Neural cell (in vitro differentiated cells): ENCODE measurements around the gene RLF. TPM values are rescaled to one million over a fixed set of nuclear protein-coding genes. Genes with fewer than 3 reads are reported as not detected.
"Not testable (repeated sequence)": the region's sequence is repeated elsewhere in the genome, so short reads cannot be mapped to it uniquely, and the experiment has no call there.

Experiments
- H2AFZ ChIP-seq: fragments of 200-600, 300-800 bp; sonication (generic), shearing (Covaris generic); 2 replicates; pipeline ENCODE4 v1.6.0; 2014; ENCODE audit warnings: low read depth, mild to moderate bottlenecking, antibody characterized with exemption, low read length, moderate library complexity
- H3F3A ChIP-seq: fragments of 200-600 bp; shearing (Covaris generic); 2 replicates; pipeline ENCODE4 v1.6.1; 2016; ENCODE audit warnings: mild to moderate bottlenecking, moderate library complexity, mixed read lengths, antibody characterized with exemption, low read length; ENCODE audit not compliant: insufficient read depth, poor library complexity, severe bottlenecking
- H3K27ac ChIP-seq: fragments of 200-600, 300-800 bp; sonication (generic), shearing (Covaris generic); 2 replicates; pipeline ENCODE4 v1.5.1; 2014; ENCODE audit warnings: mild to moderate bottlenecking, low read length, moderate library complexity
- H3K27me3 ChIP-seq: fragments of 300-800, 200-600 bp; sonication (generic), shearing (Covaris generic); 2 replicates; pipeline ENCODE4 v1.6.0; 2014; ENCODE audit warnings: mild to moderate bottlenecking, low read depth, low read length, moderate library complexity; ENCODE audit not compliant: insufficient read depth
- H3K36me3 ChIP-seq: fragments of 300-800, 200-600 bp; sonication (generic), shearing (Covaris generic); 2 replicates; pipeline ENCODE4 v1.5.1; 2014; ENCODE audit warnings: mild to moderate bottlenecking, antibody characterized with exemption, low read length, moderate library complexity; ENCODE audit not compliant: insufficient read depth
- H3K4me2 ChIP-seq: fragments of 300-800, 200-600 bp; sonication (generic), shearing (Covaris generic); 2 replicates; pipeline ENCODE4 v1.6.0; 2014; ENCODE audit warnings: mild to moderate bottlenecking, low read length
- H3K4me3 ChIP-seq: fragments of 300-800, 200-600 bp; sonication (generic), shearing (Covaris generic); 2 replicates; pipeline ENCODE4 v1.5.1; 2014; ENCODE audit warnings: mild to moderate bottlenecking, low read length, moderate library complexity
- H3K79me2 ChIP-seq: fragments of 200-600 bp; shearing (Covaris generic); replicated peaks from 2 replicates; pipeline ENCODE4 v1.6.0; 2014; ENCODE audit warnings: mild to moderate bottlenecking, low read length, moderate library complexity; ENCODE audit not compliant: insufficient read depth
- H3K9ac ChIP-seq: fragments of 300-800, 200-600 bp; sonication (generic), shearing (Covaris generic); 2 replicates; pipeline ENCODE4 v1.6.1; 2016; ENCODE audit warnings: mild to moderate bottlenecking, low read length, mixed read lengths
- H3K9me2 ChIP-seq: fragments of 200-600 bp; shearing (Covaris generic); 2 replicates; pipeline ENCODE4 v1.6.1; 2016; ENCODE audit warnings: mild to moderate bottlenecking, low read length, mixed read lengths; ENCODE audit not compliant: insufficient read depth
- H3K9me3 ChIP-seq: fragments of 200-600, 300-800 bp; sonication (generic), shearing (Covaris generic); 2 replicates; pipeline ENCODE4 v1.6.1; 2016; ENCODE audit warnings: mild to moderate bottlenecking, mixed run types, low read length, moderate library complexity, mixed read lengths
- H4K20me1 ChIP-seq: fragments of 200-600 bp; shearing (Covaris generic); 2 replicates; pipeline ENCODE4 v1.6.1; 2016; ENCODE audit warnings: mild to moderate bottlenecking, mixed run types; ENCODE audit not compliant: insufficient read depth
- CTCF ChIP-seq: fragments of 450-650 bp; IDR thresholded peaks from 2 replicates; pipeline ENCODE4 v1.5.1; 2014; ENCODE audit warnings: antibody characterized with exemption, mild to moderate bottlenecking, moderate library complexity; ENCODE audit not compliant: poor library complexity, severe bottlenecking
- EP300 ChIP-seq: fragments of 450-650 bp; conservative IDR thresholded peaks from 2 replicates; pipeline ENCODE4 v1.6.1; 2014; ENCODE audit warnings: antibody characterized with exemption, mild to moderate bottlenecking, moderate library complexity; ENCODE audit not compliant: poor library complexity, severe bottlenecking
- EZH2 ChIP-seq: fragments of 200-600, 300-800 bp; shearing (Covaris generic), sonication (generic); IDR thresholded peaks from 2 replicates; pipeline ENCODE4 v1.6.1; 2014; ENCODE audit warnings: antibody characterized with exemption, low read length, borderline replicate concordance, mild to moderate bottlenecking; ENCODE audit not compliant: insufficient read depth, poor library complexity, severe bottlenecking
- MXI1 ChIP-seq: fragments of 450-650 bp; conservative IDR thresholded peaks from 2 replicates; pipeline ENCODE4 v1.6.1; 2014; ENCODE audit warnings: antibody characterized with exemption, mild to moderate bottlenecking; ENCODE audit not compliant: poor library complexity, severe bottlenecking
- POLR2AphosphoS5 ChIP-seq: IDR thresholded peaks from 2 replicates; pipeline ENCODE4 v1.6.1; 2012
- RAD21 ChIP-seq: fragments of 450-650 bp; conservative IDR thresholded peaks from 2 replicates; pipeline ENCODE4 v1.6.1; 2014; ENCODE audit warnings: antibody characterized with exemption, mild to moderate bottlenecking, moderate library complexity
- SMC3 ChIP-seq: fragments of 450-650 bp; conservative IDR thresholded peaks from 2 replicates; pipeline ENCODE4 v1.6.1; 2014; ENCODE audit warnings: antibody characterized with exemption, mild to moderate bottlenecking, moderate library complexity; ENCODE audit not compliant: poor library complexity
- TAF1 ChIP-seq: IDR thresholded peaks from 2 replicates; pipeline ENCODE4 v1.6.1; 2012; ENCODE audit warnings: low read depth
- polyA plus RNA-seq: library from polyadenylated mRNA; depleted of rRNA; stranded (reverse); fragments of >200 nt; gene quantifications from 2 replicates; pipeline ENCODE4 v1.2.3, GENCODE V29; 2014
- TF ChIP-seq, protein P1 (sequence below): IDR thresholded peaks from 2 replicates; pipeline ENCODE4 v1.6.1; 2012; ENCODE audit warnings: borderline replicate concordance

The RLF gene
- polyA plus RNA-seq, 1 donor from 2014 or later = 23.4 TPM

- H2AFZ ChIP-seq = no peak overlapping the region
- no peaks in the 10 kb centered on the region for H3F3A ChIP-seq
- no peaks in the 10 kb centered on the region for H4K20me1 ChIP-seq
- H3K9me3 ChIP-seq = no peaks in the 10 kb centered on the region
- H3K27ac ChIP-seq = no peak overlapping the region
- H3K36me3 ChIP-seq = no peaks in the 10 kb centered on the region
- H3K9ac ChIP-seq = no peak overlapping the region
- no peaks in the 10 kb centered on the region for H3K27me3 ChIP-seq
- H3K9me2 ChIP-seq = no peaks in the 10 kb centered on the region
- no peaks in the 10 kb centered on the region for H3K79me2 ChIP-seq
- no peak for TF ChIP-seq RAD21
- no peak for TF ChIP-seq EZH2
- H3K4me2 ChIP-seq = no peak overlapping the region
- H3K4me3 ChIP-seq = no peak overlapping the region
Measured at GRCh38 chr1:40218333-40218732, 57.1 kb downstream of the RLF start.

- not testable (repeated sequence) for H3K4me3 ChIP-seq, H2AFZ ChIP-seq, H3K27me3 ChIP-seq, H3F3A ChIP-seq, H3K9me2 ChIP-seq, H3K9ac ChIP-seq, H3K27ac ChIP-seq, H3K4me2 ChIP-seq, H3K79me2 ChIP-seq, H4K20me1 ChIP-seq, H3K36me3 ChIP-seq, H3K9me3 ChIP-seq
Measured at GRCh38 chr1:40221471-40221905, 60.3 kb downstream of the RLF start.

- H3K27ac ChIP-seq = no peak overlapping the region
- no peaks in the 10 kb centered on the region for H3K27me3 ChIP-seq
- TF ChIP-seq, protein P1, sequence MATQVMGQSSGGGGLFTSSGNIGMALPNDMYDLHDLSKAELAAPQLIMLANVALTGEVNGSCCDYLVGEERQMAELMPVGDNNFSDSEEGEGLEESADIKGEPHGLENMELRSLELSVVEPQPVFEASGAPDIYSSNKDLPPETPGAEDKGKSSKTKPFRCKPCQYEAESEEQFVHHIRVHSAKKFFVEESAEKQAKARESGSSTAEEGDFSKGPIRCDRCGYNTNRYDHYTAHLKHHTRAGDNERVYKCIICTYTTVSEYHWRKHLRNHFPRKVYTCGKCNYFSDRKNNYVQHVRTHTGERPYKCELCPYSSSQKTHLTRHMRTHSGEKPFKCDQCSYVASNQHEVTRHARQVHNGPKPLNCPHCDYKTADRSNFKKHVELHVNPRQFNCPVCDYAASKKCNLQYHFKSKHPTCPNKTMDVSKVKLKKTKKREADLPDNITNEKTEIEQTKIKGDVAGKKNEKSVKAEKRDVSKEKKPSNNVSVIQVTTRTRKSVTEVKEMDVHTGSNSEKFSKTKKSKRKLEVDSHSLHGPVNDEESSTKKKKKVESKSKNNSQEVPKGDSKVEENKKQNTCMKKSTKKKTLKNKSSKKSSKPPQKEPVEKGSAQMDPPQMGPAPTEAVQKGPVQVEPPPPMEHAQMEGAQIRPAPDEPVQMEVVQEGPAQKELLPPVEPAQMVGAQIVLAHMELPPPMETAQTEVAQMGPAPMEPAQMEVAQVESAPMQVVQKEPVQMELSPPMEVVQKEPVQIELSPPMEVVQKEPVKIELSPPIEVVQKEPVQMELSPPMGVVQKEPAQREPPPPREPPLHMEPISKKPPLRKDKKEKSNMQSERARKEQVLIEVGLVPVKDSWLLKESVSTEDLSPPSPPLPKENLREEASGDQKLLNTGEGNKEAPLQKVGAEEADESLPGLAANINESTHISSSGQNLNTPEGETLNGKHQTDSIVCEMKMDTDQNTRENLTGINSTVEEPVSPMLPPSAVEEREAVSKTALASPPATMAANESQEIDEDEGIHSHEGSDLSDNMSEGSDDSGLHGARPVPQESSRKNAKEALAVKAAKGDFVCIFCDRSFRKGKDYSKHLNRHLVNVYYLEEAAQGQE = no peak
- TF ChIP-seq POLR2AphosphoS5 (no peak), TAF1 (no peak), CTCF (no peak), MXI1 (no peak), SMC3 (no peak), RAD21 (no peak), EZH2 (no peak), EP300 (no peak)
- H3K4me2 ChIP-seq = no peak overlapping the region
- no peaks in the 10 kb centered on the region for H3K9me3 ChIP-seq
- H3K9me2 ChIP-seq = no peaks in the 10 kb centered on the region
- H3K9ac ChIP-seq = no peak overlapping the region
- H4K20me1 ChIP-seq = no peaks in the 10 kb centered on the region
- H3F3A ChIP-seq = no peaks in the 10 kb centered on the region
- H3K4me3 ChIP-seq = no peak overlapping the region
- H2AFZ ChIP-seq = no peak overlapping the region
- H3K79me2 ChIP-seq = no peaks in the 10 kb centered on the region
- no peaks in the 10 kb centered on the region for H3K36me3 ChIP-seq
Measured at GRCh38 chr1:40221977-40222772, 61.0 kb downstream of the RLF start.
